Activated CD4-positive, alpha-beta T cell treated with anti-CD3 and anti-CD28 coated beads, Interleukin-2, Interleukin-6, amounts not matched to agents 100 ng/mL and 50 ng/mL, durations not matched to agents 16 hours and 8 hours (primary cell): Measurements from ENCODE around the gene STARD3.

Experiments
- DNase-seq: peaks from one replicate; pipeline ENCODE4 v3.0.0-alpha.2; 2020

STARD3 gene

GRCh38 chr17:39604911-39605491 lies 31.9 kb upstream of the STARD3 start:
- DNase-seq, result no peak

- no peak for DNase-seq
These were observed 31.2 kb upstream of the STARD3 start for GRCh38 chr17:39605492-39606433.

GRCh38 chr17:39606434-39607056 lies 30.4 kb upstream of the STARD3 start:
- DNase-seq, result no peak

GRCh38 chr17:39607057-39607850 lies 29.7 kb upstream of the STARD3 start:
- no peak for DNase-seq

- no peak for DNase-seq
These were observed 29.2 kb upstream of the STARD3 start, which contains the start of gene NEUROD2 for GRCh38 chr17:39607851-39608130. Gene NEUROD2, minus strand, starts transcription at chr17:39607920. Its CDS starts 1,321 bp downstream, at chr17:39606599.

GRCh38 chr17:39608142-39608981 lies 28.6 kb upstream of the STARD3 start:
- DNase-seq, result no peak

- no peak for DNase-seq
These were observed 27.4 kb upstream of the STARD3 start for GRCh38 chr17:39609416-39610025.

GRCh38 chr17:39611401-39612112 lies 25.4 kb upstream of the STARD3 start:
- no peak for DNase-seq

- no peak for DNase-seq
These were observed 24.6 kb upstream of the STARD3 start for GRCh38 chr17:39612291-39612894.

GRCh38 chr17:39612935-39613464 lies 23.9 kb upstream of the STARD3 start:
- no peak for DNase-seq

GRCh38 chr17:39614545-39615157 lies 22.3 kb upstream of the STARD3 start:
- DNase-seq, result no peak

- no peak for DNase-seq
These were observed 21.5 kb upstream of the STARD3 start for GRCh38 chr17:39615434-39615833.

GRCh38 chr17:39617100-39617445 lies 19.9 kb upstream of the STARD3 start:
- no peak for DNase-seq

GRCh38 chr17:39617446-39618245 lies 19.3 kb upstream of the STARD3 start:
- peak; percentile 65 for DNase-seq

GRCh38 chr17:39618246-39618913 lies 18.6 kb upstream of the STARD3 start:
- no peak for DNase-seq

- no peak for DNase-seq
These were observed 17.8 kb upstream of the STARD3 start for GRCh38 chr17:39618956-39619785.

- no peak for DNase-seq
These were observed 17.2 kb upstream of the STARD3 start for GRCh38 chr17:39619786-39620101.
